OCI-M2 (cell line): ENCODE data around the gene FOXR2.

ENCODE experiments used
- DNase-seq: peaks from one replicate; lab custom pipeline; 2025; ENCODE audit not compliant: unreplicated experiment; lab: John Stamatoyannopoulos, UW

Gene FOXR2

GRCh38 chrX:55623100-55623499 is at the start of gene FOXR2:
FOXR2 (plus strand) TSS chrX:55623400; CDS start chrX:55623712, 312 bp downstream.
- no peak for DNase-seq

- DNase-seq = no peak
Measured at GRCh38 chrX:55579115-55579514, 44.1 kb upstream of the FOXR2 start.

- DNase-seq = no peak
Measured at GRCh38 chrX:55582447-55582846, 40.8 kb upstream of the FOXR2 start.

- no peak for DNase-seq
Measured at GRCh38 chrX:55593296-55593695, 29.9 kb upstream of the FOXR2 start.

GRCh38 chrX:55593756-55594257 is 29.4 kb upstream of the FOXR2 start:
- DNase-seq = no peak

- DNase-seq = no peak
Measured at GRCh38 chrX:55598333-55598732, 24.9 kb upstream of the FOXR2 start.

- no peak for DNase-seq
Measured at GRCh38 chrX:55619547-55619946, 3.7 kb upstream of the FOXR2 start.

- no peak for DNase-seq
Measured at GRCh38 chrX:55624403-55624802, 1.2 kb downstream of the FOXR2 start.

- DNase-seq = no peak
Measured at GRCh38 chrX:55636109-55636508, 12.9 kb downstream of the FOXR2 start.

GRCh38 chrX:55638933-55639332 is 15.7 kb downstream of the FOXR2 start:
- no peak for DNase-seq

- no peak for DNase-seq
Measured at GRCh38 chrX:55640854-55641253, 17.7 kb downstream of the FOXR2 start.

- DNase-seq = no peak
Measured at GRCh38 chrX:55648434-55648833, 25.2 kb downstream of the FOXR2 start.

- no peak for DNase-seq
Measured at GRCh38 chrX:55659931-55660330, 36.7 kb downstream of the FOXR2 start.

GRCh38 chrX:55663584-55663983 is 40.4 kb downstream of the FOXR2 start:
- DNase-seq = no peak

- DNase-seq = no peak
Measured at GRCh38 chrX:55668084-55668483, 44.9 kb downstream of the FOXR2 start.
